Stimulated activated naive CD8-positive, alpha-beta T cell treated with anti-CD3 and anti-CD28 coated beads, Interleukin-15, amount 100 ng/mL, for 72 hours (primary cell): ENCODE measurements around the gene FOXA2.
A peak's percentile ranks its signal among the peaks of the same experiment; 100 is the strongest.

Experiments used
- ATAC-seq: fragments of 150-1000 bp; cut with Tn5 transposase; 2 replicates; pipeline ENCODE4 v1.10.0; 2021; ENCODE audit warnings: mild to moderate bottlenecking, moderate library complexity
- DNase-seq, 2 donors: peaks; one replicate each; pipeline ENCODE4 v3.0.0; 2021 to 2022
- H3K27ac Mint-ChIP-seq, 2 donors: one replicate each; pipeline ENCODE4 v1.8.0; 2022; ENCODE audit warnings: mild to moderate bottlenecking in 2 of 2, mixed read lengths in 2 of 2, moderate library complexity in 2 of 2
- H3K27me3 Mint-ChIP-seq: one replicate; pipeline ENCODE4 v1.8.0; 2022; ENCODE audit warnings: mixed read lengths
- H3K4me1 Mint-ChIP-seq: one replicate; pipeline ENCODE4 v1.8.0; 2022; ENCODE audit warnings: mild to moderate bottlenecking, mixed read lengths
- H3K4me3 Mint-ChIP-seq, 2 donors: one replicate each; pipeline ENCODE4 v1.8.0; 2022; ENCODE audit warnings: mild to moderate bottlenecking in 2 of 2, mixed read lengths in 2 of 2, moderate library complexity in 1 of 2
- H3K9me3 Mint-ChIP-seq, 2 donors: one replicate each; pipeline ENCODE4 v1.8.0; 2022; ENCODE audit warnings: mixed read lengths in 2 of 2

FOXA2 gene

DNA sequence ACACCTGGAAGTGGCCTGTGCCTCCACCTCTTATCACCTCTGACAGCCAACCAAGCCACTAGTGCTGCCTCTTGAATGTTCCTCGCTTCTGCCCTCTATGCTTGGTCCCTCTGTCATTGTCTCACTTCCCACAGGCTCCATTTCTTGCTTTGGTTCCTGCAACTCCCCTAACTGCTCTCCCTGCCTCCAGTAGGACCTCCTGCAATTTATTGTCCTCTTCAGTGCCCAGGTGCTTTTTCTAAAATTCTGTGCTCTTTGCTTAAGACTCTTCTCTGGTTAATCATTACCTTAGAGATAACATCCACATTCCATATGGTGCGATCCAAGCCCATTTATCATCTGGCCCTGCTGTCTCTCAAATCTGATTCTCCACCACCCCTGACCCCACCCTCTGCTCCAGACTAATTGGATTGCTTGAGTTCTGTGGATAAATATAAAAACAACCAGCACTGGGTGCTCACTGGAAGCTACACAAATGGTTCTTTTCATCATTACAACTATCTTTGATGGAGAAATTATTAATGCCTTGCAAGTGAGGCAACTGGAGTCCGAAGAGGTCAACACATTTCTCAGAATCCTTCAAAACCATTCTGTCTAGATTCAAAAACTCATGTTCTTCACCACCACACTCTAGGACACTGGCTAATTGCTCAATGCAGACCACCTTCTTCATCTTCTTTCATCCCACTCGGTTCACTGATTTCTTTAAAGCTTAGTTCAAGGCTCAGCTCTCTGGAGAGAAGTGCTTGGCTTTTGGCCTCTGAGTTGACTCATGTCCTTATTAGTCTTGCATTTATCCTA, 47.2 kb downstream of the FOXA2 start:
- no peak for ATAC-seq
- DNase-seq = no peak
- Mint-ChIP-seq H3K27me3 (no peaks in the 10 kb centered on the region), H3K9me3 (peaks cover 9 to 22% of the 10 kb centered on the region in 2 donors), H3K4me3 (no peak overlapping the region), H3K27ac (no peak overlapping the region), H3K4me1 (no peaks in the 10 kb centered on the region)

- DNase-seq (no peak), ATAC-seq (no peak)
- Mint-ChIP-seq H3K27me3 (no peaks in the 10 kb centered on the region), H3K4me3 (no peak overlapping the region), H3K4me1 (no peaks in the 10 kb centered on the region), H3K9me3 (peaks cover 9 to 24% of the 10 kb centered on the region in 2 donors), H3K27ac (no peak overlapping the region)
These were observed 48.1 kb downstream of the FOXA2 start for GRCh38 chr20:22536141-22536828.

DNA sequence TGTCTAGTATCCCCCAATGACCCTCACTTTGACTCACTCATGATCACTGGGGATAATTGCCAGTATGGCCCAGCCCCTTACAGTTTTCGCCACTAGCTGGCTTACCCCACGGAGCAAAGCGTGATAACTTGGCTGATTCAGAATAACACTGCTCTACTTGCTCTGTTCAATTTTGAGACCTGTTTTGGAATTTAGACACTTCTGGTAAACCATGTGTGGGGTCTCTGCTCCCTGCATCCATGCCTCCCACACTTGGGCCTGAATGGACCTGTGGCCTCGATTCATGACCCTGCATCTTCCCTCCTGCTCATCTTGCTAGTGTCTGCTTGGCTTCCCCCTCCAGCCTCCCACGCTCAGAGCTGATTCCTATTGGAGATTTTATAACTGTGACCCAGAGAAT, 48.9 kb downstream of the FOXA2 start:
- no peak overlapping the region for H3K27ac Mint-ChIP-seq
- ATAC-seq (no peak), DNase-seq (no peak)
- no peaks in the 10 kb centered on the region for H3K27me3 Mint-ChIP-seq
- no peak overlapping the region for H3K4me3 Mint-ChIP-seq
- no peaks in the 10 kb centered on the region for H3K4me1 Mint-ChIP-seq
- H3K9me3 Mint-ChIP-seq = peaks cover 9 to 32% of the 10 kb centered on the region in 2 donors

GRCh38 chr20:22533823-22534751, 50.3 kb downstream of the FOXA2 start:
- ATAC-seq (no peak), DNase-seq (no peak)
- no peak overlapping the region for H3K4me3 Mint-ChIP-seq
- H3K9me3 Mint-ChIP-seq = peaks cover 9 to 33% of the 10 kb centered on the region in 2 donors
- no peaks in the 10 kb centered on the region for H3K4me1 Mint-ChIP-seq
- H3K27me3 Mint-ChIP-seq = no peaks in the 10 kb centered on the region
- no peak overlapping the region for H3K27ac Mint-ChIP-seq

- DNase-seq (no peak), ATAC-seq (no peak)
- Mint-ChIP-seq H3K27ac (no peak overlapping the region), H3K9me3 (peaks cover 5 to 33% of the 10 kb centered on the region in 2 donors), H3K4me1 (no peaks in the 10 kb centered on the region), H3K4me3 (no peak overlapping the region), H3K27me3 (no peaks in the 10 kb centered on the region)
These were observed 51.8 kb downstream of the FOXA2 start for GRCh38 chr20:22532598-22532997.

DNA sequence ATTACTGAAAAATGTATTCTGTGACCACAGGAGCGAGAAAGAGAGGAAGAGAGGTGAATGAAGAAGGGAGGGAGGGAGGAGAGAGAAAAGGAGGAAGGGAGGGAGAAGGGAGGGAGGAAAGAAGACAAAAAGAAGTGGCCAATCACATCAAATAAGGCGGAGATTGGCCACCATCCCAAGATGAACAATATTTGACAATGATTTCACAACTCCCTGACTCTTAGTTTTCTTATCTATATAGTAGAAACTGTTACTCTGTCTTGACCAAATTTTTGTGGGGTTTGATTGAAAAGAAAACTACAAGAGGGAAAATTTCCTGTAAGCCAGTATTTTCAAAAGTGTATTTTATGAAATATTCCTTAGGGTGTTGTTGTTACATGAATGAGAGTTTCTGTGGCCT, 52.6 kb downstream of the FOXA2 start:
- DNase-seq = no peak
- no peaks in the 10 kb centered on the region for H3K27me3 Mint-ChIP-seq
- no peak overlapping the region for H3K27ac Mint-ChIP-seq
- H3K9me3 Mint-ChIP-seq = peaks cover under 1 to 26% of the 10 kb centered on the region in 2 donors
- no peaks in the 10 kb centered on the region for H3K4me1 Mint-ChIP-seq
- H3K4me3 Mint-ChIP-seq = no peak overlapping the region
- no peak for ATAC-seq

GRCh38 chr20:22531056-22531615, 53.2 kb downstream of the FOXA2 start:
- Mint-ChIP-seq H3K9me3 (peaks cover 0 to 20% of the 10 kb centered on the region in 2 donors), H3K27me3 (no peaks in the 10 kb centered on the region), H3K4me3 (no peak overlapping the region), H3K27ac (peak overlapping the region in 1 of 2 donors; percentile 65), H3K4me1 (no peaks in the 10 kb centered on the region)
- ATAC-seq (no peak), DNase-seq (no peak)
